Measurements from ENCODE around the gene SACM1L.
A peak's percentile ranks its signal among the peaks of the same experiment; 100 is the strongest.

The SACM1L gene

GRCh38 chr3:45688882-45689786, at the start of gene SACM1L:
Gene SACM1L (plus strand): TSS chr3:45689396. CDS start chr3:45689466, 70 bp downstream.
- Mint-ChIP-seq H3K36me3 (ENCODE audit: low read depth) (peaks cover 33% of the 10 kb centered on the region), H3K9me3 (no peaks in the 10 kb centered on the region), H3K4me1 (ENCODE audit: low read depth) (peaks cover 47% of the 10 kb centered on the region), H3K4me3 (peak within 1 kb of the TSS; percentile 88), H3K27me3 (ENCODE audit: low read depth) (peaks cover 5% of the 10 kb centered on the region), H3K27ac (peak within 1 kb of the TSS; percentile 98)
- DNase-seq (ENCODE audit: low spot score), result peak; percentile 98

- H3K4me3 Mint-ChIP-seq, result no peak overlapping the region
- H3K36me3 Mint-ChIP-seq (ENCODE audit: low read depth), result peaks cover 21% of the 10 kb centered on the region
- no peak for DNase-seq (ENCODE audit: low spot score)
- H3K9me3 Mint-ChIP-seq, result no peaks in the 10 kb centered on the region
- H3K27me3 Mint-ChIP-seq (ENCODE audit: low read depth), result no peaks in the 10 kb centered on the region
- no peak overlapping the region for H3K27ac Mint-ChIP-seq
- H3K4me1 Mint-ChIP-seq (ENCODE audit: low read depth), result peaks cover 11% of the 10 kb centered on the region
Measured at GRCh38 chr3:45640091-45640507, 49.1 kb upstream of the SACM1L start.

- Mint-ChIP-seq H3K9me3 (no peaks in the 10 kb centered on the region), H3K4me3 (no peak overlapping the region), H3K27me3 (ENCODE audit: low read depth) (no peaks in the 10 kb centered on the region), H3K27ac (no peak overlapping the region), H3K4me1 (ENCODE audit: low read depth) (peaks cover 11% of the 10 kb centered on the region), H3K36me3 (ENCODE audit: low read depth) (peaks cover 21% of the 10 kb centered on the region)
- no peak for DNase-seq (ENCODE audit: low spot score)
Measured at GRCh38 chr3:45640724-45641361, 48.4 kb upstream of the SACM1L start.

- Mint-ChIP-seq H3K4me1 (ENCODE audit: low read depth) (peaks cover 11% of the 10 kb centered on the region), H3K4me3 (no peak overlapping the region), H3K36me3 (ENCODE audit: low read depth) (peaks cover 17% of the 10 kb centered on the region), H3K27me3 (ENCODE audit: low read depth) (no peaks in the 10 kb centered on the region), H3K9me3 (no peaks in the 10 kb centered on the region), H3K27ac (no peak overlapping the region)
- DNase-seq (ENCODE audit: low spot score), result no peak
Measured at GRCh38 chr3:45641756-45642155, 47.4 kb upstream of the SACM1L start.

- Mint-ChIP-seq H3K27me3 (ENCODE audit: low read depth) (no peaks in the 10 kb centered on the region), H3K9me3 (no peaks in the 10 kb centered on the region), H3K4me1 (ENCODE audit: low read depth) (peaks cover 12% of the 10 kb centered on the region), H3K27ac (no peak overlapping the region), H3K36me3 (ENCODE audit: low read depth) (peaks cover 18% of the 10 kb centered on the region), H3K4me3 (no peak overlapping the region)
- no peak for DNase-seq (ENCODE audit: low spot score)
Measured at GRCh38 chr3:45642731-45643152, 46.5 kb upstream of the SACM1L start.

GRCh38 chr3:45644063-45644790, 45.0 kb upstream of the SACM1L start:
- DNase-seq (ENCODE audit: low spot score), result no peak
- H3K4me1 Mint-ChIP-seq (ENCODE audit: low read depth), result peaks cover 11% of the 10 kb centered on the region
- H3K27me3 Mint-ChIP-seq (ENCODE audit: low read depth), result no peaks in the 10 kb centered on the region

GRCh38 chr3:45644791-45645201, 44.4 kb upstream of the SACM1L start:
- Mint-ChIP-seq H3K4me1 (ENCODE audit: low read depth) (peaks cover 9% of the 10 kb centered on the region), H3K9me3 (peaks cover 2% of the 10 kb centered on the region), H3K4me3 (no peak overlapping the region), H3K27ac (peak overlapping the region; percentile 38), H3K27me3 (ENCODE audit: low read depth) (no peaks in the 10 kb centered on the region), H3K36me3 (ENCODE audit: low read depth) (peaks cover 21% of the 10 kb centered on the region)
- no peak for DNase-seq (ENCODE audit: low spot score)

More at GRCh38 chr3:45644063-45644790, 45.0 kb upstream of the SACM1L start:
- H3K36me3 Mint-ChIP-seq (ENCODE audit: low read depth), result peaks cover 20% of the 10 kb centered on the region
- no peaks in the 10 kb centered on the region for H3K9me3 Mint-ChIP-seq
- H3K4me3 Mint-ChIP-seq, result no peak overlapping the region
- H3K27ac Mint-ChIP-seq, result no peak overlapping the region

- Mint-ChIP-seq H3K4me3 (no peak overlapping the region), H3K36me3 (ENCODE audit: low read depth) (peaks cover 20% of the 10 kb centered on the region), H3K4me1 (ENCODE audit: low read depth) (peaks cover 8% of the 10 kb centered on the region), H3K9me3 (peaks cover 4% of the 10 kb centered on the region), H3K27me3 (ENCODE audit: low read depth) (no peaks in the 10 kb centered on the region), H3K27ac (no peak overlapping the region)
- no peak for DNase-seq (ENCODE audit: low spot score)
Measured at GRCh38 chr3:45646051-45646585, 43.1 kb upstream of the SACM1L start.

- Mint-ChIP-seq H3K36me3 (ENCODE audit: low read depth) (peaks cover 19% of the 10 kb centered on the region), H3K27ac (no peak overlapping the region), H3K4me1 (ENCODE audit: low read depth) (peaks cover 8% of the 10 kb centered on the region), H3K4me3 (no peak overlapping the region), H3K9me3 (peaks cover 4% of the 10 kb centered on the region), H3K27me3 (ENCODE audit: low read depth) (no peaks in the 10 kb centered on the region)
- DNase-seq (ENCODE audit: low spot score), result no peak
Measured at GRCh38 chr3:45647148-45647619, 42.0 kb upstream of the SACM1L start.

GRCh38 chr3:45653205-45653604, 36.0 kb upstream of the SACM1L start:
- no peak overlapping the region for H3K4me3 Mint-ChIP-seq
- no peaks in the 10 kb centered on the region for H3K27me3 Mint-ChIP-seq (ENCODE audit: low read depth)
- H3K4me1 Mint-ChIP-seq (ENCODE audit: low read depth), result peaks cover 16% of the 10 kb centered on the region
- H3K9me3 Mint-ChIP-seq, result peaks cover 4% of the 10 kb centered on the region
- DNase-seq (ENCODE audit: low spot score), result no peak
- H3K36me3 Mint-ChIP-seq (ENCODE audit: low read depth), result peaks cover 12% of the 10 kb centered on the region
- H3K27ac Mint-ChIP-seq, result no peak overlapping the region

- no peak overlapping the region for H3K4me3 Mint-ChIP-seq
- peaks cover 4% of the 10 kb centered on the region for H3K9me3 Mint-ChIP-seq
- peaks cover 16% of the 10 kb centered on the region for H3K4me1 Mint-ChIP-seq (ENCODE audit: low read depth)
- no peak overlapping the region for H3K27ac Mint-ChIP-seq
- no peak for DNase-seq (ENCODE audit: low spot score)
- peaks cover 8% of the 10 kb centered on the region for H3K36me3 Mint-ChIP-seq (ENCODE audit: low read depth)
- no peaks in the 10 kb centered on the region for H3K27me3 Mint-ChIP-seq (ENCODE audit: low read depth)
Measured at GRCh38 chr3:45654397-45654944, 34.7 kb upstream of the SACM1L start.

GRCh38 chr3:45655906-45656305, 33.3 kb upstream of the SACM1L start:
- Mint-ChIP-seq H3K27me3 (ENCODE audit: low read depth) (no peaks in the 10 kb centered on the region), H3K36me3 (ENCODE audit: low read depth) (peaks cover 3% of the 10 kb centered on the region), H3K4me1 (ENCODE audit: low read depth) (peaks cover 17% of the 10 kb centered on the region), H3K4me3 (no peak overlapping the region), H3K9me3 (no peaks in the 10 kb centered on the region), H3K27ac (no peak overlapping the region)
- DNase-seq (ENCODE audit: low spot score), result no peak

GRCh38 chr3:45656575-45657363, 32.4 kb upstream of the SACM1L start:
- Mint-ChIP-seq H3K36me3 (ENCODE audit: low read depth) (peaks cover 2% of the 10 kb centered on the region), H3K27ac (peak overlapping the region; percentile 31)

More at GRCh38 chr3:45656575-45657363, 32.4 kb upstream of the SACM1L start:
- Mint-ChIP-seq H3K9me3 (no peaks in the 10 kb centered on the region), H3K4me1 (ENCODE audit: low read depth) (peaks cover 15% of the 10 kb centered on the region), H3K27me3 (ENCODE audit: low read depth) (no peaks in the 10 kb centered on the region), H3K4me3 (no peak overlapping the region)
- peak; percentile 77 for DNase-seq (ENCODE audit: low spot score)

Measured in T-helper 2 cell treated with Interferon-gamma antibody and Interleukin-4, amounts not matched to agents 5 μg/mL and 100 μg/mL, for 36 hours (primary cell).